Coronary artery (tissue), 2 donors: ENCODE measurements around the gene ZNF554.

ENCODE experiments used
- DNase-seq: peaks from one replicate; pipeline ENCODE4 v3.0.0-alpha.2; 2017; ENCODE audit warnings: low spot score
- H3K27ac ChIP-seq, 2 donors: fragments of 200-600 bp; sonication (generic); one replicate each; pipeline ENCODE4 v1.5.1; 2016 to 2019
- H3K4me3 ChIP-seq: fragments of 200-600 bp; sonication (generic); 2 replicates; pipeline ENCODE4 v1.5.1; 2016; ENCODE audit warnings: mild to moderate bottlenecking, moderate library complexity
- TF ChIP-seq, protein P1 (sequence below): fragments of 200-600 bp; sonication (generic); IDR thresholded peaks from one replicate; pipeline ENCODE4 v1.5.1; 2019; ENCODE audit warnings: antibody characterized with exemption

The ZNF554 gene

DNA sequence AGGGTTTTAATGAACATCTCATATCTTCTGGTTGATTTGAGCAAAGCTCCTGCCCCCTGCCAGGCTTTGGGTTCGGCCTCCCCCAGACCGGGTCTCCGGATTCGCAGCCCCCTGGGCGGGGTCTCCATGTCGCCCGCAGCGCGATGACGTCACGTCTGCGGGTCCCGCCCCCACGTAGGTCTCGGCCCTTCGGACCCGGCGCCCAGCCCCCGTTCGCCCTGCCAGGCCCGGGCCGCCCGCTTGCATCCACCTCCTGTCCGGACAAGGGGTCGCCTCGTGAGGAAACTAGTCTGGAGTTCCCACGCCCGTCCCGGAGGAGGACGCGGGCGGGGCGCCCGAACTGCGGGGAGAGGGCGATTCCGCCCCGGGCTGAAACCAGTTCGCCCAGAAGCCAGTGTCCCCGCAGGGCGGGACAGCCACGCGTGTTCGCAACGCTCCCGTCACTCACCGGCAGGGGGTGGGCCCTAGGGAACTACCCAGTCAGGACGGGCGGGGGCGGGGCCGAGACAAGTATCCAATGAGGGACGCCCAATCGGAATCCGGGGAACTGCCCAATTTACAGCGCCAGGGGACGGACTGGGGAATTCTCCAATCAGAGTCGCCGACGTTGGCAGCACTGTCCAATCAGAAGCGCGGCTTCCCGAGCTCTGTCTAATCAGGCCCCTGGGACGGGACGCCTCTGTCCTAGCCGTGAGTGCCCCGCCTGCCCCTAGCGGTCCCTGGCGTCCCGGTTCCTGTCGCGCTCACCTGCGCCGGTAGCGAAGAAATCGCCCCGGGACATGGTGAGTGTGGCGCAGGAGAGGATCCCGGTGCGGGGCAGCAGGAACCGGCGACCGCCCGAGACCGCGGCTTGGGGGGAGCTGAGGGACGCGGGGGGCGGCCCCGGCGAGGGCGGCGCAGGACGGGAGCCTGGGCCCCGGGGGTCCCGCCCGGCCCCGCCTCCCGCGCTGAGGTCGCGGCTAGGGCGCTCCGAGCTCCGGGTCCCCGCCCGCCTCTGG, 21.4 kb downstream of the ZNF554 start, which contains the start of gene ZNF555:
TSS of gene ZNF555 (plus strand) at position 682 of the 998 bp plus-strand sequence. CDS start at position 780, 98 bp downstream.
- peak within 1 kb of the TSS; percentile 88 for H3K4me3 ChIP-seq
- DNase-seq: peak; percentile 100
- H3K27ac ChIP-seq: peak within 1 kb of the TSS; percentile 92 to 99
- TF ChIP-seq, protein P1, sequence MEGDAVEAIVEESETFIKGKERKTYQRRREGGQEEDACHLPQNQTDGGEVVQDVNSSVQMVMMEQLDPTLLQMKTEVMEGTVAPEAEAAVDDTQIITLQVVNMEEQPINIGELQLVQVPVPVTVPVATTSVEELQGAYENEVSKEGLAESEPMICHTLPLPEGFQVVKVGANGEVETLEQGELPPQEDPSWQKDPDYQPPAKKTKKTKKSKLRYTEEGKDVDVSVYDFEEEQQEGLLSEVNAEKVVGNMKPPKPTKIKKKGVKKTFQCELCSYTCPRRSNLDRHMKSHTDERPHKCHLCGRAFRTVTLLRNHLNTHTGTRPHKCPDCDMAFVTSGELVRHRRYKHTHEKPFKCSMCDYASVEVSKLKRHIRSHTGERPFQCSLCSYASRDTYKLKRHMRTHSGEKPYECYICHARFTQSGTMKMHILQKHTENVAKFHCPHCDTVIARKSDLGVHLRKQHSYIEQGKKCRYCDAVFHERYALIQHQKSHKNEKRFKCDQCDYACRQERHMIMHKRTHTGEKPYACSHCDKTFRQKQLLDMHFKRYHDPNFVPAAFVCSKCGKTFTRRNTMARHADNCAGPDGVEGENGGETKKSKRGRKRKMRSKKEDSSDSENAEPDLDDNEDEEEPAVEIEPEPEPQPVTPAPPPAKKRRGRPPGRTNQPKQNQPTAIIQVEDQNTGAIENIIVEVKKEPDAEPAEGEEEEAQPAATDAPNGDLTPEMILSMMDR: peak; percentile 60

GRCh38 chr19:2841855-2842574, 22.3 kb downstream of the ZNF554 start:
- TF ChIP-seq, protein P1: no peak
- no peak for DNase-seq
- Histone ChIP-seq H3K4me3 (peak overlapping the region; percentile 88), H3K27ac (peak overlapping the region; percentile 92 to 99)

GRCh38 chr19:2845107-2845506, 25.4 kb downstream of the ZNF554 start:
- no peak for DNase-seq
- TF ChIP-seq, protein P1: no peak
- Histone ChIP-seq H3K27ac (no peak overlapping the region), H3K4me3 (no peak overlapping the region)

DNA sequence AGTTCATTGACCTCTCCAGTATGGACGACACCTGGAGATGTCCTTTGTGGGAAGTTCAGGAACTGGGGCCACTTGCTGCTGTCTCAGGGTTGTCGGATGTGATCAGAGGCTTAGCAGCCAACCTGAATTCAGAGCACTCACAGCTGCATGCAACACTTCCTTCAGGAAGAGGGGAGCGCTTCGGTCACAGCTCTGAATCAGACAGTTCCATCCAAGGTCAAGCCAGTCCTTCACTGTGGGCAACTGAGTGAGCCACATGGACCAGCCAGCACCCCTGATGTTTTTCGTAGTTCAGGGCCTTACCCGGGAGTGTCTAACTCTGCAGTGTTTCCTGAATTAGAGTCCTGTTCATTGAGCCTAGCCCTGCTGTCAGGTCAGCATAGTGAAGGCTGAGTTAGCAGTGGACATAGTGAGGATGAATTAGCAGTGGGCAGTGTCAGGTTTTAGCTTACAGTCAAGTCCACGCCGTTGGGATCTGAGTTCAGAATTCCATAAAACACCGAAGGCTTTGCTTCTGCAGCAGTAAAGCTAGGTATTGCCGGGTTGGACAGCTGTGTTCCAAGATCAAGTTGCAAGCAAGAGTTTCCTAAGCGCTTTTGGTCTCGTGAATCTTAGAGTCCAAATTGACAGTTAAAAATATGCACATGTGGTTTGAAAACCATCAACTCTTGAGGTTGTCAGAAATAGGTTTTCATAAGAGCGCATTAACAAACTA, 26.7 kb downstream of the ZNF554 start:
- H3K4me3 ChIP-seq: no peak overlapping the region
- TF ChIP-seq, protein P1: no peak

DNA sequence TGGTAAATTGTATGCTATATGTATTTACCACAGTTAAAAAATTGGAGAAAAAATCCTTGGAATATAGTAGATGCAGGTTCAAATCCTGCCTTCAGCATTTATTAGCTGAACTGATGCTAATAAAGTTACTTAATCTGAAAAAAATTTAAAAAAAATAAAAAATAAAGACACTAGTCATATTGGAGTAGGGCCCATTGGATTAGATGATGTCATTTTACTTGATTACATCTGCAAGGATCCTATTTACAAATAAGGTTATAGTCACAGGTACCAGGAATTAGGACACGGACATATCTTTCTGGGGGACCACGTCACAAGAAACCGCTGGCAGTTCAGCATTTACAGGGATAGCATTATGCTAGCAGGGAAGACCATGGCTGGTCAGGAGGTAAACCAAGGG, 27.8 kb downstream of the ZNF554 start:
- Histone ChIP-seq H3K27ac (no peak overlapping the region), H3K4me3 (no peak overlapping the region)
- TF ChIP-seq, protein P1: no peak
- no peak for DNase-seq

More for the DNA sequence above, 26.7 kb downstream of the ZNF554 start:
- no peak for DNase-seq
- H3K27ac ChIP-seq: no peak overlapping the region

GRCh38 chr19:2848616-2849015, 28.9 kb downstream of the ZNF554 start:
- TF ChIP-seq, protein P1: no peak
- H3K4me3 ChIP-seq: no peak overlapping the region
- no peak for DNase-seq
- no peak overlapping the region for H3K27ac ChIP-seq
